Omental fat pad (tissue), 4 donors: Measurements from ENCODE around the gene LRIG2. TPM values are rescaled to one million over a fixed set of nuclear protein-coding genes. Genes with fewer than 3 reads are reported as not detected.
A peak's percentile ranks its signal among the peaks of the same experiment; 100 is the strongest.
"Not testable (repeated sequence)": the region's sequence is repeated elsewhere in the genome, so short reads cannot be mapped to it uniquely, and the experiment has no call there.

Experiments used
- ATAC-seq: fragments of 150-250 bp; one replicate; pipeline ENCODE4 v1.9.1; 2016; ENCODE audit warnings: mild to moderate bottlenecking, moderate library complexity; ENCODE audit not compliant: low FRiP score
- DNase-seq: peaks from one replicate; pipeline ENCODE4 v3.0.0-alpha.2; 2019; ENCODE audit warnings: low spot score
- total RNA-seq, 4 donors: library from RNA; depleted of rRNA; stranded (reverse); fragments of >200 nt; gene quantifications; one replicate each; pipeline ENCODE4 v1.1.0, GENCODE V29; 2016
- TF ChIP-seq, protein P1 (sequence below), 3 donors: fragments of 450-650 bp; IDR thresholded peaks; one replicate each; pipeline ENCODE4 v1.5.1; 2016 to 2017; ENCODE audit warnings: antibody characterized with exemption in 3 of 3, mild to moderate bottlenecking in 3 of 3, moderate library complexity in 2 of 3

LRIG2 gene
- total RNA-seq, 4 donors from 2014 or later: 11.9 to 24.6 (median 16.1) TPM

DNA sequence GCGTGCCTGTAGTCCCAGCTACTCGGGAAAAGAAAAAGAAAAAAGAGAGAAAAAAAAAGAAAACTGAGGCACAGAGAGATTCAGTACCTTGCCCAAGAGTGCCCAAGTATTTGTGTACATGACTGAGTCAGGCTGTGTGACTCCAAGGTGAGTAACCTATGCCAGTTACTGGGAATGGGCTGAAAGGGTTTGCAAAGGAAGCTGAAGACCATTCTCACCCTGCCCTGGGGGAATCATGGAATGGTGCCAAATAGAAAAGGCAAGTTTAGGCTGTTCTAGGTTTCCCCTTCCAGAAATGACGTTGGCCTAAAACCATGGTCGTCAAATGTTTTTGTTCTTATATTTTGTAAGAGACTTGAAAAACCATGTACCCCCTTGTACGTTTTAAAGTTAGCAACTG lies 37.9 kb upstream of the LRIG2 start:
- TF ChIP-seq, protein P1, sequence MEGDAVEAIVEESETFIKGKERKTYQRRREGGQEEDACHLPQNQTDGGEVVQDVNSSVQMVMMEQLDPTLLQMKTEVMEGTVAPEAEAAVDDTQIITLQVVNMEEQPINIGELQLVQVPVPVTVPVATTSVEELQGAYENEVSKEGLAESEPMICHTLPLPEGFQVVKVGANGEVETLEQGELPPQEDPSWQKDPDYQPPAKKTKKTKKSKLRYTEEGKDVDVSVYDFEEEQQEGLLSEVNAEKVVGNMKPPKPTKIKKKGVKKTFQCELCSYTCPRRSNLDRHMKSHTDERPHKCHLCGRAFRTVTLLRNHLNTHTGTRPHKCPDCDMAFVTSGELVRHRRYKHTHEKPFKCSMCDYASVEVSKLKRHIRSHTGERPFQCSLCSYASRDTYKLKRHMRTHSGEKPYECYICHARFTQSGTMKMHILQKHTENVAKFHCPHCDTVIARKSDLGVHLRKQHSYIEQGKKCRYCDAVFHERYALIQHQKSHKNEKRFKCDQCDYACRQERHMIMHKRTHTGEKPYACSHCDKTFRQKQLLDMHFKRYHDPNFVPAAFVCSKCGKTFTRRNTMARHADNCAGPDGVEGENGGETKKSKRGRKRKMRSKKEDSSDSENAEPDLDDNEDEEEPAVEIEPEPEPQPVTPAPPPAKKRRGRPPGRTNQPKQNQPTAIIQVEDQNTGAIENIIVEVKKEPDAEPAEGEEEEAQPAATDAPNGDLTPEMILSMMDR (IDR thresholded peaks at IDR 0.05): no peak
- no peak for DNase-seq
- ATAC-seq: no peak

DNA sequence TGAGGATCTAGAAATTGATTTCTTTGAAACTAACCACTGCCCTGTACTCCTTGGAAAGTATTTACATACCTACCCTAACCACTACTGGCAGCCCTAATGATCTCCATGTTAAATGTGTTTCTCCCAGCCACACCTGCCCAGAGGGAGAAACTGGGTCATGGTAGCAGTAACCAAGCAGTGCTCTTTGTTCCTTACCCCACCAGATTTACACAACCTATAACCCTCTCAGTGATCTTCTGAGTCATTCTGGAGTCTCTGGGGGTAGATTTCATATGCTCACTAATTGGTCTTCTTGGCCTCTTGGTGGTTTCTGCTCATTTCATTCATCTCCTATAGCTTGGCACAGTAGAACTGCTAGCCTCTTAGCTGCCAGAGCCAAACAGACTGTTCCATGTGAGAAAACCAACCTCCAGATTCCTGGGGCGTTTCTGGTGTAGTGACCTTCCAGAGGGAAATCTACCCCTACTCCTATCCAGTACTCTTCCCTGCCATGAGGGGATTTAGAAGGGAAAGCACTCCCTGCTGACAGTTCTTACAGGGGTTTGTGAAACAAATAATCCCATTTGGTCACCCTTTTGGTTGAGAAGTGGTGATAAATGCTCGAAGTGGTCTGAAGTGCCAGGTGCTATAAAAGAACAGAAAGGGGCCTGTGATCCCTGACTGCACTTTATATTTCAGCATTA lies 36.2 kb upstream of the LRIG2 start:
- DNase-seq: no peak
- ATAC-seq: no peak
- TF ChIP-seq, protein P1 (IDR thresholded peaks at IDR 0.05): no peak

DNA sequence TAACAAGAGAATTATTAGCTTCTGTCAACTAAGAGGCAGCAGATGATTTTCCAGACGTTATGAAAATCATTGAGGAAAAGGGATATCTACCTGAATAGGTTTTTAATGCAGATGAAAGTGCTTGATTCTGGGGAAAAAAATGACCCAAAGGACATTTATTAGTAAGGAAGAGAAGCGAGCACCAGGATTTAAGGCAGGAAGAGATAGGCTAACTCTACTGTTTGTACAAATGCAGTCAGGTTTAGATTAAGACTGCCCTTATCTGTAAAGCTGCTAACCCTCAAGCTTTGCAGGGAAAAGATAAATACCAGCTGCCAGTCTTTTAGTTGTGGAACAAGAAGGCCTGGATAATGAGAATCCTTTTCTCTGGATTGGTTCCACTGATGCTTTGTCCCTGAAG lies 33.0 kb upstream of the LRIG2 start:
- TF ChIP-seq, protein P1 (IDR thresholded peaks at IDR 0.05): no peak
- no peak for DNase-seq
- ATAC-seq: no peak

DNA sequence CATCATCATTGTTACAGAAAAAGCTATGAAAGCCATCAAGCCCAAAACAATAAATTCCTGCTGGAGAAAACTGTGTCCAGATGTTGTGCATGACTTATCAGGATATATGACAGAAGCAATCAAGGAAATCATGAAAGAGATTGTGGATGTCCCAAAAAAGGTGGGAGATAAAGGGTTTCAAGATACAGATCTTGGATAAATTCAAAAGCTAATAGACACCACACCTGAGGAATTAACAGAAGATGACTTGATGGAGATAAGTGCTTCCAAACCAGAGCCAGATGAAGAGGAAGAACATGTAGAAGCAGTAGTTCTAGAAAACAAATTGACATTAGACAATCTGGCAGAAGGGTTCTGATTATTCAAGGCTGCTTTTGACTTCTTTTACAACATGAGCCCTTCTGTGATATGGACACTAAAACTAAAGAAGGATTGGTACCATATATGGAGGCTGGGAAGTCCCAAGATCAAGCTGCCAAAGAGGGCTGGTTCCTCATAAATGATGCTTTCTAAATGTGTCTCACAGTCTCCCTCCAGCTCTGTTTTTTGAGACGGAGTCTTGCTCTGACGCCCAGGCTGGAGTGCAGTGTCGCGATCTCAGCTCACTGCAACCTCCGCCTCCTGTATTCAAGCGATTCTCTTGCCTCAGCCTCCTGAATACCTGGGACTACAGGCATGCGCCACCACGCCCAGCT lies 32.1 kb upstream of the LRIG2 start:
- ATAC-seq: no peak
- no peak for DNase-seq
- TF ChIP-seq, protein P1 (IDR thresholded peaks at IDR 0.05): no peak

DNA sequence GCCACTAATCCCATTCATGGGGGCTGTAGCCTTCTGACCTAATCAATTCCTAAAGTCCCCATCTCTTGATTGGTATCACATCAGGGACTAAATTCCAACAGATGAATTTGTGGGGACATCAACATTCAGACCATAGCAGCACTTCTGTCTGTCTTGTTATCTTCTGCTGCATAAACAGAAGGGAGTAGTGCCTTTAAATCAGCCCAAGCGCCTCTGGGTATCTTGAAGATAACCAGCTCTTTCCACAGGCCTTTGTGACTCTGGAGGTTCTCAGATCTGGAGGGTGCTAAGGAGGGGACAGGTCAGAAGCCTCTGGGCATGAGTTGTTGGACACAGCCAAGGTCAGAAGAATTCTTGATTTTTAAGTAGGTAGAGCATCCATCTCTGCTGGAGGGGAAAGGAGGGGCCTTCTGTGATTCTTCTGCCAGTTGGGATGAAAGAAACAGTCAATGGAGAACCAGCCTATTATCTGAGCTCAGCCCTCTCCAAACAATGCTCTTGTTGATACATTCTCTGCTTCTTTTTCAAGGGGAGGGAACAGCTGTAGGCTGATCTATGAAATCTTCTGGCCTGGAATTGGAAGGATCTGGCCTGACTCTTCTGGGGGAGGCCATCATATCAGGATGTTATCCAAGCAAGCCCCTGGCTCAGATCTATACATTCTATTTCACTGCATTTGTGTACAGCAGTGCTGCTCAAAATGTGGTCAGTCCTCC lies 31.3 kb upstream of the LRIG2 start:
- ATAC-seq: no peak
- DNase-seq: no peak
- TF ChIP-seq, protein P1 (IDR thresholded peaks at IDR 0.05): no peak

DNA sequence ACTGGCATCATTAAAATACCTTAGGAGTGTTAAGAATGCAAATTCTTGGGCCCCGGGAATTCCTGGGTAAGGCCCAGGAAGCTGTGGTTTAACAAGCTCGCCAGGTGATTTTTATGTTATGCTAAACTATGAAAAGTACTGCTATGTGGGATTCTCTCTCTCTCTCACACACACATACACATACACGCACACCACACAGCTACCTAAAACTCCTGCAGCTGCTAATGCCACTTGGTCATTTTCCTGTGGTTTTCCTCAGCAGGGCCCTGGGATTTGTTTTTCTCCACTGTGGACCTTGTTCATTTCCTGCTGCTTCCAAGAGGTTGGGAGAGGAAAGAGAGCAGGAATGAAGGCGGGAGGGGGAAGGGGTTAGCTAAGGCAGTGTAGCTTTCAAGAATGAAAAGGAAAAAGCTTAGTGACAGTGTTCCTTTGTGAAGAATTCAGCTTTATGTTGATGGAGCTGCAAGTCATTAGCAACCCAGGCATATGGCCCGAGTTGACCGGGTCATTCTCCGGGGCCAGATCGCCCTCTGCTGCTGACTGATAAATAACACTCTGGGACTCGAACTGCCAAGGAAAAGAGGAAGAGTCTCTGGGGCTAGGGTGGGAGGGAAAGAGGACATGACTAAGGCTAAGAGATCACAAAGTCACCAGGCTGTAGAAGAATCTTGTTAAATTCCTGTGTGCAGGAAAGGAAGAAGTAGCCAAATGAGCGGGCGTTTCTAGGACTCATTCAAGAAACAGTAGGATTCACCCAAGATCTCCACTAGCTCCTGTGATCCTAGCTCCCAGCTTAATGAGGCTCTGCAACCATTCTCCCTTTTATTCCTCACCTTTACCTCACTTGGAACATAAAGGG lies 30.5 kb upstream of the LRIG2 start:
- TF ChIP-seq, protein P1 (IDR thresholded peaks at IDR 0.05): peak in 1 of 3 donors; percentile 20
- ATAC-seq: peak; percentile 94
- DNase-seq: peak; percentile 49

DNA sequence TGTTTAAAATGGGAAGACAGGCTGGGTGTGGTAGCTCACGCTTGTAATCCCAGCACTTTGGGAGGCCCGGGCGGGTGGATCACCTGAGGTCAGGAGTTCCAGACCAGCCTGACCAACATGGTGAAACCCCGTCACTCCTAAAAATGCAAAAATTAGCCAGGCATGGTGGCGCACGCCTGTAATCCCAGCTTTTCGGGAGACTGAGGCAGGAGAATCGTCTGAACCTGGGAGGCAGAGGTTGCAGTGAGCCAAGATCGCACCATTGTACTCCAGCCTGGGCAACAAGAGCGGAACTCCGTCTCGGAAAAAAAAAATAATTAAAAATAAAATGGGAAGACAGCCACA lies 29.9 kb upstream of the LRIG2 start:
- ATAC-seq, DNase-seq: not testable (repeated sequence)
